ENCODE results near the gene DECR2.
A peak's percentile ranks its signal among the peaks of the same experiment; 100 is the strongest.
"Not testable (repeated sequence)": the region's sequence is repeated elsewhere in the genome, so short reads cannot be mapped to it uniquely, and the experiment has no call there.

The DECR2 gene, protein sequence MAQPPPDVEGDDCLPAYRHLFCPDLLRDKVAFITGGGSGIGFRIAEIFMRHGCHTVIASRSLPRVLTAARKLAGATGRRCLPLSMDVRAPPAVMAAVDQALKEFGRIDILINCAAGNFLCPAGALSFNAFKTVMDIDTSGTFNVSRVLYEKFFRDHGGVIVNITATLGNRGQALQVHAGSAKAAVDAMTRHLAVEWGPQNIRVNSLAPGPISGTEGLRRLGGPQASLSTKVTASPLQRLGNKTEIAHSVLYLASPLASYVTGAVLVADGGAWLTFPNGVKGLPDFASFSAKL

DNA sequence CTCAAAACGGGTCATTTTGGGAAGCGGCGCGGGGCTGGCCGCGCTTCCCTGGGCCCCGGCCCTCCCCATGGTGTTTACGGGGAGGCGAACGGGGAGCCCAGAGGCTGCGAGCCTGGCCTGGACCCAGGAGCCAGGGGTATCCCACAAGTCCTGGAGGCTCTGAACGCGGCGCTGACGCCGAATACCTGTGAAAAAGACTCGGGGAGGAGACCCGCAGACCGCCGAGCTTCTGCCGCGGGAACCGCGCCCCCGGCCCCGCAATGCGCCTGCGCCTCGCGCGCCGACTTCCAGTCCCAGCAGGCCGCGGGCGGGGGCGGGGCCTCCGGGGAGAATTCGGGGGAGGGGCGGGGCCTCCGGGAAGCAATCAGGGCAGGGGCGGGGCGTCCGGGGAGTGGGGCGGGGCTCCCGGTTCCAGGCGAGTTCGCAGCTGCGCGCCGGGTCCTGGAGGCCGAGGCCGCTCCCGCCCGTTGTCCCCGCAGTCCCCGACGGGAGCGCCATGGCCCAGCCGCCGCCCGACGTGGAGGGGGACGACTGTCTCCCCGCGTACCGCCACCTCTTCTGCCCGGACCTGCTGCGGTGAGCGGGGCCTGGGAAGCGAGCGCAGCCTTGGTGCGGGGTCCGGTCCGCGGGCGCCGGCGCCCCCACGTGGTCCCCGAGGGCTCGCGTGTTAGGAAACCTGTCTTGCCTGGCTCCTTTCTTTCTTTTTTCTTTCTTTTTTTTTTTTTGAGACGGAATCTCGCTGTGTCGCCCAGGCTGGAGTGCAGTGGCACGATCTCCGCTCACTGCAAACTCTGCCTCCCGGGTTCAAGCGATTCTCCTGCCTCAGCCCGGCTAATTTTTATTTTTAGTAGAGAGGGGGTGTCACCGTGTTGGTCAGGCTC is at the start of gene DECR2:
TSS of gene DECR2 (plus strand) at position 418 of the 881 bp plus-strand sequence. CDS start at position 497, 79 bp downstream.
- peak; percentile 87 for DNase-seq

DNA sequence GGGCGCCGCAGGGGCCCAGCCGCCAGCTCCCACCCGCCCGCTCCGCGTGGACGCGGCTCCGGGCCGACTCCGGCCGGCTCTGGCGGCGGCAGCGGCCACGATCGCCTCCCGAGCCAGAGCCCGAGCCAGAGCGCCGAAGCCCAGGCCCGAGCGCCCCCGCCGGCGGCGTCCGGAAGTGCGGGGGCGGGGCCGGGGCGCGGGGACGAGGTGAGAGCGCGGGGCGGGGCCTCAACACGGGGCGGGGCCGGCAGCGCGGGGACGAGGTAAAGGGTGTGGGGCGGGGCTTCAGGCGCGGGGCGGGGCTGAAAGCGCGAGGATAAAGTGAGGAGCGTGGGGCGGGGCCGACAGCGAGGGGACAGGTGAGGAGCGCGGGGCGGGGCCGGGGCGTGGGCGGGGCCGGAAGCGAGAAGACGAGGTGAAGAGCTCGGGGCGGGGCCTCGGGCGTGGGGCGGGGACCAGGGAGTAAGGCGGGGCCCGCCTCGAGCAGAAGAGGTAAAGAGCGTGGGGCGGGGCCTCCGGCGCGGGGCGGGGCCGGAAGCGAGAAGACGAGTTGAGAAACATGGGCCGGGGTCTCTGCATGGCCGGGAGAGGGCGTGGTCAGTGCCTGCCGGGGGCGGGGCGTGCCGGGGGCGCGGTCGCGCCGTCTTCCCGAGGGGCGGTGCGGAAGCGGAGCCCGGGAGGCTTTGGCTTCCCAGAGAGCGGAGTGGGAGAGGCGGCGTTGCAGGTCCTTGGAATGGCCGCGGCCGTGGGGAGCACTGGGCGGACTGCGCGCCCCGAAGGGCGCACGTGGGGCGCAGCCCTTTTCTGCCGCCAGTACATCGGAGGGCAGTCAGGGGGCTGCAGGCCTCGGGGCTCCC is 48.9 kb upstream of the DECR2 start, which contains the start of gene AXIN1:
TSS of gene AXIN1 (minus strand) at position 177 of the 857 bp plus-strand sequence. CDS start 5,698 bp downstream, outside the sequence.
- peak; percentile 98 for DNase-seq

DNA sequence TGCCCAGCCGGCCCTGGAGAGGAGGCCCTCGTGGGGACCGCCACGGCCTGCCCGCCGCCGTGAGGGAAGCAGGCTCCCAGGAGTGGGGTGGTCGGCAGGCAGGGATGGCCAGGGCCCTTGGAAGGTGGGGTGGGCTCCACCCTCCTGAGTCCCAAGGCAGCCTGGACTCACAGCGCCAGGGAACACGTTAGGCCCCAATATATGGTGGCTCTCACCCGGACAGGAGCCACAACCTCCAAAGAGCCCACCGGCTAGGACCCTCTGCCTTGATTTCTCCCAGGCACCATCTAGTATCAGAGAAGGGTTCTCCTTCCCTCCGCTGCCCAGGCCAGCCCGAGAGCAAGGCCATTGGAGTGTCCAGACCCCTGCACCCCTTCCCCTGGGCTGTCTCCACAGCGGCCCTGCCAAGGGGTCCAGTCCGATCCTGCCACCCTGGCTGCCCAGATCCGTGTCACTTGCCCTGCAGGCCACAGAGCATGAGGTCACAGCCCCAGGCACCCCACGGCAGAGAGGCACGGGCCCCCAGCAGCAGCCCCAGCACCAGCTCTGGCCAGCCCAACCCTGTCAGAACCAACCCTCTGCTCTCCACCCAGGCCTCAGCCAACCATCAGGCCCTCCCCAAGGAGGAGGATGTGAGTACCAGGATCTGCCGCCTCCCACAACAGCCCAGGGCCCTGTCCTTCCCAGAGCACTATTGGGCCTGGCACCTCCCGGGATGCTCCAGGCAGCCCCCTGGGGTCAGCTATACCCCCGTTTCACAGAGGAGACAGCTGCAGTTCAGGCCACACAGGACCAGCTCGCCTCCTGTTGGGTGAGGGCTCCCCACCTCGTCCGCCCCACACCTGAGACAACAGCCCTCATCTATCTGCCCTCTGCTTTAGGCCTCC is 48.0 kb upstream of the DECR2 start:
- no peak for DNase-seq

DNA sequence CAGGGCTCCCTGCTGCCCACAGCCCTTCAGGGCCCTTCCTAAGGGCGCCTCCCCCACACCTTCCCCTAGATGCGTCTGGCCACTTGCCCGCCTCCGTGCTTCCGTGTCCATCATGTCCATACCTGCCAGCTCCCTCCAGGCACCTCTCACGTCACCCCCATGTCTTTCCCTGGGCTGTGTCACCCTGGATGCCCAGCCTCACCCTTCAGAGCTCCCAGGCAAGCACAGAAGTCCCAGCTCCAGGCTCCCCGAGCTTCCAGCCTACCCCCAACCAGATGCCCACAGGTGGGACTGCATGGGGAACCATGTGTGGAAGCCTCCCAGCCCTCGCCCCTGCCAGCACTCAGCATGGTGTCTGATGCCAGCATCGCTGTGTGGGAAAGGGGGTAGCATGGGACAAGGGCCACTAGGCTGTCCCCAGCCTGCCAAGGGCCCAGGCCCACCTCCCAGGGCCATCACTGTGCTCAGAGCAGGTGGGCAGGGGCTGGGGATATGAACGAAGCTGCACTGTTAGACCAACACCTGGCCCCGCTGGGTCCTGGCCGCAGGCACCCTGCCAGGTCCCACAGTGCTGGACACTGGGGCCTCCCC is 47.3 kb upstream of the DECR2 start:
- DNase-seq, result no peak

DNA sequence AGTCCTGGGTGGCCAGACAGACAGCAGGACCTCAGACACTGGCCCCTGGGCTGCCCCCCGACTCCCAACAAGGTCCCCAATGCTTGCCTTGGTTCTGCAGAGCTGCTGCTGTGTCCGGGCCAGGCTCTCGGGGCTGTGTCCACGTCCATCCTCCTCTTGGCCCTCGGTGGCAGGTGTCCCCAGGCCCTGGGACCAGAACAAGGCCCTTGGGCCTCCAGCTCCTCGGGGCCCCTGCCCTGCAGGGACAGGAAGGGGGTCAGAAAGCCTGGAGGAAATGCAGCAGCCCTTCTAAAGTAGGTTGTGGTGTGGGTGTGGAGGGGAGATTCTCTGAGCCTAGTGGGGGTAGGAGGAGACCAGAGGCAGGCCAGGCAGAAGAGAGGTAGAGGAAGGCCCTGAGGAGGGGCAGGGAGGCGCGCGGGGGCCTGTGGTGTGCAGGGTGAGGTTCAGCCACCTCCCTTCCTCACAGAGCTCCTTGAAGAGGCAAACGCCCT is 46.7 kb upstream of the DECR2 start:
- no peak for DNase-seq

DNA sequence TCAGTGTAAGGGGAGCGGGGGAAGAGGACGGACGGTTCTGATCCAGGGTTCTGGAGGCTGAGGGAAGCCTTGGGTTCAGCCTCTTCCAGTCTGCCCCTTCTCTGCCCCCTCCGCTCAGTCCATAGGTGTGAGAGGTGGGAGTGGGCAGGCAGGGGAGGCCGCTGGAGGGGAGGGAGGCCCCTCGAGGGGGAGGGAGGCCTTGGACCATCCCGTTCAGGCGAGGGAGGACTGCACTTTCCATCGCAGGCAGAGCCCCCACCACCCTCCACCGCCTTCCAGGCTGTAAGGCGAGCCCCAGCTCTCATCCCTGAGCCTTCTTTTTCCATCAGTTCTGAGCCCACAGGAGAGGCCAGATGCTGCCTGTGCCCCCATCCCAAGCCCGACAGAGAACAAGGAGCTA is 44.9 kb upstream of the DECR2 start:
- no peak for DNase-seq

DNA sequence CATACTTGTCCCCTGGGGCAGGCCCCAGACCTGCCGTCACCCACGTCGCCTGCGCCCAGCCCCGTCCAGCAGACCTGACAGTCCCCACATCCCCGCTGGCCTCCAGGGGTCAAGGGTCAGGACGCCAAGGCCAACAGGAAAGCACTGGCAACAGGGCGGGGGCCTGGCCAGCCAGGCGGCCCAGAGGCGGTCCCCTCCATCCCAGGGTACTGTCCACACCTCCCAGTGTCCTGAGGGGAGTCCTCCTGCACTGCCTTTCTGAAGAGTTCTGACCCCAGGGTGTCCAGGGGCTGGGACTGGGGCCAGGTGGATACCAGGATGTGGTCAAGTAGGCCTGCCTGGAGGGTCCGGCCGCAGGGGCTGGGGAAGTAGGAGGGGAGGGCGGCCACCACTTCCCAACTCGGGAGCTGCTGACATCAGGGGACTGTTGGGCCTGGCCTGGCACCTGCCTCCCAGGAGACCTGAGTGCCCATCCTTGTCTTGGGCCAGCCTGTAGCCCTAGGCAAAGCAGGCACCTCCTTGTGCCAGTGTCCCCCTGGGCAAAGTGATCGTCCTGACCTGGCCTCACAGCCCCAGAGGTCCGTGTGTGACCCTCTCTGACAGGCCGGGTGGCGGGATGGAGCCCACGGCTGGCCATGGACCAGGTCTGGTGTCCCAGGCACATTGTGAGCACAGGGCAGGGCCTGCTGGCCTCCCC is 42.5 kb upstream of the DECR2 start:
- DNase-seq, result no peak

DNA sequence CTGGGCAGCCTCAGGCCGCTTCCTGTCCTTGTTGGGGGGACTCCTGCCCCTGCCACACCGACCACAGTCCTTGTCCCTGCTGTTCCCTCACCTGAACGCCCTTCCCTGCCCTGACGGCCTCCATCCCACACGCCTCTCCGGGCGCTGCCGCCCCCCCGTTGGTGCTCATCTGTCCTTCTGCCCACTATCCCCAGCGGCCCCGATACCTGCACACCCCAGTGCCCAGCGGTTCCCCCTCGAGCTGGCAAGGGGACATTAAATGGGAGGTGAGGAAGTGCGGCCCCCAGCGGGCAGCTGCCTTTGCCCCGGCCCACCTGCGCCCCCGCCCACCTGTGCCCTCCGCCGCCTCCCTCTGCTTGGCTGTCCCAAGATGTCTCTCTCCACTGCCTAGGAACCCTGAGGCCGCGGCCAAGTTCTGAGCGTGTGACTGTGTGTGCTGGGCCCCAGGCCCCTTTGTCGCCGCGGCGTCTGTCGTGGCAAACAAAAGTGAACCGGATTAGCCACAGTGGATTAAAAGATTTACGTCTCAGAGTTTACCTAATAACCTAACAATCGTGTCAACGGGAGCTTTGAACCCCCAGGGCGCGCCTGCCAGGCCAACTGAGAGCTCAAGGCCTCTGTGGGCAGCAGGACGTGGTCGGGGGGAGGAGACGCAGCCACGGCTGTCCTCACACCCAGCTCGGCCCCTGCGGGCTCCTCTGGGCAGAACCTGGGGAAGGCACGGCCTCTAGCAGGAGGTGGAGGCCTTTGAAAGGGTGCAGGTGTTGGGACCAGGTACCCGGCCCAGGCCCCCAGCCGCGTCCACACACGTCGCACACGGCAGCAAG is 41.6 kb upstream of the DECR2 start:
- DNase-seq, result no peak

DNA sequence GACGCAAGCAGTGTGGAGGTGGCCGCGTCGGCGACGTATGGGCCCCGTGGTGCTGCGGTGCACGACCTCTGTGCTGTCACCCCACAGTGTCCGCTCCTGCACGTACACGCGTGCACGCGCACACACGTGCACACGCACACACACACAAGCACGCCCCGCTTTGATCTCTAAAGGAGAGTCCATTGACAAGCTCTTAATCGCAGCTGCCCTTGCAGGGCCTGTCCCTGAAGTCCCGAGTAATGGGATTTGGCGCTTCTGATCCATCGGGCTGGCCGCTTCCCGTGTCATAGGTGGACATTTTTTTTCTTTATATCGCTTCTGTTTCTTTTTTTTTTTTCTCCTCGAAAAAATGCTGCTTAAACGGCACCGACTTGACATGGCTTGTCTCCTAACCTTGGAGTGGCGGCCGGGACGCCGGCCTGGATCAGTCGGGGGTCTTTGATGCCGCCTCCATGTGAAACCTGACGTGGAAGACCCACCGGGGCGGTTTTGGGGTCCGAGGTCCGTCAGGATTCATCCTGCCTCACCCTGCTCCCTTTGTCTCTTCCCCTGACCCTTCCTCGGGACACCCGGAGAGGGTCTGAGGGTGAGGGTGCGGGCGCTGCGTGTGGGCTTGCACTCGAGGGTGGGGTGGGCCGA is 40.9 kb upstream of the DECR2 start:
- no peak for DNase-seq

DNA sequence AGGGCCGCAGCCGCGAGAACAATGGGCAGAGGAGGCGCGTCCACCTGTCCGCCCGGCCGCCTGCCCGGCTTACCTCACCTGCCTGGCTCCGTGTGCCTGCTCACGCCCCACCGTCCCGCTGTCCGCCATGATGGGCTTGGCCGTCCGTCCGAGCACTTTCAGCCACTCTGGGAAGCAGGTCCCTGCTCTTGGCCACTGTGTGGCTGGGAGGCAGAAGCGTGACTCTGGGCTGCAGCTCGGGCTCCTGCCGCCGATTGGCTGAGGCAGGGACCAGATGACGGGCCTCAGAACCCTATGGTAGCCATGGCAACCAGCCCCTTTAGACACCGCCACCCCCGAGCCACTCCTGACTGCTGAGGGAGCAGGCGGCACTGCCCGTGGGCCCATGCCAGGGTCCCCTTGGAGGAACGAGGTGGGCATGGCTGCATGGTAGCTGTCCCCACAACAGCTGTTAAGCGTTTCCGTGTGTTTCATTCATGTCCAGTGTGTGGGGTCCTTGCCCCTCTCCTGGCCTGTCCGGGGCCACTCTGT is 40.3 kb upstream of the DECR2 start:
- DNase-seq, result no peak

DNA sequence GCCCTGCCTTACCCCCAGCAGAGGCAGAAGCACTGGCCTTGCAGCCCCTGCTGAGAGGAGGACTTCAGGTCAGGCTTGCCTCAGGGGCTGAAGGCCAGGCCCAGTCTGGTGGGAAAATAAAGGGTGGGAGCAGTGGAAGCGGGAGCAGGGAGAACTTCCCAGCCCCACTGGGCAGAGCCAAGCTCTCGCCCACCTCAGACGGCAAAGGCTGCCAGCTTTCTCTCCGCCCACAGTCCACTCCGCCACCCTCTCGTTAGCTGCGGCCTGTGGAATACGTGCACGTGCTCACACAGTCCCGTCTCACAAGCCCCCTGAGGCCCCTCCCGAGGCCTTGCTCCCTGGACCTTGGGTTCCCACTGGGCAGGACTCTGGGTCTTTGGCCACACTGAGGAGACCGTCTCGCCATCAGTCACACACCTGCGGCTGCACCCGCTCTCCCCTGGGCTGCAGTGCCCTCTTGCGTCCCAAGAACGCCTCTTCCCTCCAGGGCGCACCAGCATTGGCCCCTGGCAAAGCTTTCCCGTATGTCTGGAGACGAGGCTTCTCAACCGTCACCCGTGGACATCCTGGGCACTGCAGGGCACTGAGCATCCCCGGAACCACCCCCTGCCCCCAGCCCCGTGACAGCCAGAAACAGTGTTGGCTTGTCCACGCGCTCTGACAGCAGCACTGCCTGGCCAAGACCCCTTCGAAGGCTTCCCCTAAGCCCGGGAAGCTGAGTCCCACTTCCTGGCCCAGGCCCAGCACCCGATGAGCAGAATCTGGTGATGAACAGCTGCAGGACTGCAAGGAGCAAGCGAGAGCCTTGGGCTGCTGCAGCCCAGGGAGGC is 39.6 kb upstream of the DECR2 start:
- DNase-seq, result peak; percentile 80

DNA sequence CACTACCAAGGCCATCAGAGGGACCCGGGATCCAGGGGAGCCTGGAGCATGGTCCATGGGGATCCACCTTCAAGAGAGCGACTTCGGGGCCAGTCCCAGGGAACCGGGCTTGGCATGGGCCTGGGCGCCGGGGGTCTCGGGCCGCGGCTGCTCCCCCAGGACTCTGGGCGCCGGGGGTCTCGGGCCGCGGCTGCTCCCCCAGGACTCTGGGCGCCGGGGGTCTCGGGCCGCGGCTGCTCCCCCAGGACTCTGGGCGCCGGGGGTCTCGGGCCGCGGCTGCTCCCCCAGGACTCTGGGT is 39.0 kb upstream of the DECR2 start:
- DNase-seq, result not testable (repeated sequence)

DNA sequence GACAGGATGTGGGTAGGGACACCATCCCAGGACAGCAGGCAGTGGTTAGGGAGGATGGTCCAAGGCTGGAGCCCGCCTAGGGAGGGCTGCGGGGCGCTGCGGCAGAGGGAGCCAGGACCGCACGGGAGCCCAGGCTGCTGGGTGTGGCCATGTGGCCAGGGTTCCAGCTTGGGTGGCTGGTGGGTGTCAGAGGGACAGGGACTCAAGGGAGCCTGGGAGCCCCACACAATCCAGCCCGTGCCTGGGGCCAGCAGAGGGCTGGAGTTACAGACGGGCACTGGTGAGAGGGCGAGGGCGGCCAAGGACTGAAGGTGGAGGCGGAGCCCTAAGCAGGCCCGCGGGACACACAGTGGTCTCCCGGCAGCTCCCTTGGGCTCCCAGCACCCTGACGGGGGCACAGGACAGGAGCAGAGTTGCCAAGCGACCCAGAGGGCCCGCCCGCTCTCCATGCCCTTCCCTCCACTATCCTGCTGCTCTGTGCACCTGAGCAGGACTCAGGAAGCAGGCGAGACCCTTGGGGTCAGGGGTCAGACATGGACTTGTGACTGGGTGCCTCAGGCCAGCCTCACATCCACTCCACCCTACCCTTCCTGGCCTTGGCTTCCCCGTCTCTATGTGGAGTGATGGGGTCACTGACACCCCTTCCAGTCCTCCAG is 38.4 kb upstream of the DECR2 start:
- DNase-seq, result no peak

DNA sequence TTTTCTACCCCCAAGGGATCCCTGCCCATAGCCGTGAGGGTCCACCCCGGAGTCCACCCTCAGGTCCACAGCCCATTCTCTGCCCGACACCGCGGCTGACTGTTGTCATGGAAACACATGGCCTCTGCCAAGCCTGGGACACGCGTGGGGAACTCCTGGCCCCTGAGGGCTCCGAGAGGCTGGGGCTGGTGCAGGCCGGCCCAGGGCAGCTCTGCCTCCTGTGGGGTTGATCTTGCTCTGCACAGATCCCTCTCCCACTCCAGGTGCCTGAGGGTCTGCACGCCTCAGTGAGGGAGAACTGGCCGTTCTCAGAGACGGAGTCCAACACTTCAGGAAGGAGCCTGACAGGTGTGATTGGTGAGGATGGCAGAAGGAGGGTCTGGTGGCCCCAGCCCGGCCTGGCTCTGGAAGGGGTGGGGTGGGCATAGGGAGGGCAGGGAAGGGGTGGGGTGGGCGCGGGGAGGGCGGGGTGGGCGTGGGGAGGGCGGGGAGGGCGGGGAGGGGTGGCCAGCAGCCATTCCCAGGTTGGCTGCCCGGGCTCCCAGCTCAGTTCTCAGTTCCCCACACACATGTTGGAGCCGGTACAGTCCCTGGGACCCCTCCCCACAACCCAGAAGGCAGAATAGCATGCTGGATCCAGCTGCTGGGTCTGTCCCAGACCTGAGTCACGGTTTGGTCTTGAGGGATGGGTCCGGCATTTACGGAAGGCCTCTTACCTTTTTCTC is 37.8 kb upstream of the DECR2 start:
- no peak for DNase-seq

DNA sequence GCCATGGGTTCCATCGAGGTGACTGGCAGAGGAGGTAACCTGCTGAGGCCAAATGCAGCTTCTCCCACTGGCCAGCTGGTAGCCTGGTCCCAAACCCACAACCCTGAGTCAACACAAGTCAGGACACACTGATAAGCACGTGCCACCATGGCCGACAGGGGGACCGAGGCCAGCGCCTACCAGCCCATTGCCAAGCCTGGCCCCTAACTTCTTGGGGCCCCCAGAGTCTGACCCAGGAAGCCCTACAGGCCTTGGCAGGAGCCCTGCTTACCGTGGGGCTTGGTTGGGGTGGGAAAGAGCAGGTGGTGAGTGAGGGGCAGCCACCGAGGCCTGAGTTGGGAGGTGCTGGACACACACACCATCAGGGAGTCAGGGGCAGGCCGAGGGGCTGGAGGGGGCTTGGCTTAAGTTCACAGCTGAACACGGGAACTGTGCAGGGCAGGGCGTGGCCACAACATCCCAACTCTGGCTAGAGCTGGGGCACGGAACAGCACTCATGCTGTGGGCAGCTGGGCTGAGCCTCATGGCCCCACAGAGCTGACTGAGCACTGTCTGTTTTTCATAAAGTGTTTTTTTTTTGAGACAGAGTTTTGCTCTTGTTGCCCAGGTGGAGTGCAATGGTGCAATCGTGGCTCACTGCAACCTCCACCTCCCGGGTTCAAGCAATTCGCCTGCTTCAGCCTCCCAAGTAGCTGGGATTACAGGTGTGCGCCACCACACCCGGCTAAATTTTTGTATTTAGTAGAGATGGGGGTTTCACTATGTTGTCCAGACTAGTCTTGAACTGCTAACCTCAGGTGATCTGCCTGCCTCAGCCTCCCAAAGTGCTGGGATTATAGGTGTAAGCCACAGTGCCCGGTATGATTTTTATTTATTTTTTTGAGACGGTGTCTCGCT is 36.8 kb upstream of the DECR2 start:
- no peak for DNase-seq

DNA sequence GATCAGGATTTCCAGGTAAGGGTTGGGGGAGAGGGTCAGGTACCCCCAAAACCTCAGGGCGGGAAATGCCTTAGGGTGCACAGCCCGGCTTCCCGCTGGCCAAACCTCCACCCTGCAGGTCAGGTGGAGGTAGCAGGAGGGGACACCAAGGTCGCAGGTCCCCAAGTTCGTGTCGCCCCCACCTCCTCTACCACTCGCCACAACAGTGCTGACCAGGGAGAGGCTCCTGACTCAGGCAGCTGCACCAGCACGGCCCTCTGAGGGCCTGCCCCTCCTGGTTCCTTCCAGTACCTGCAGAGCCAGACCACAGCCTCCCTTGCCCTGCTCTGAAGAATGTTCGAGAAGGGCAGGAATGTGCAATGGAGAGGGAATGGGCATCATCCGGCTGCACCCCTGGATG is 35.2 kb upstream of the DECR2 start:
- no peak for DNase-seq

Measured in NCI-H1436 (cell line).